HK-2 (cell line): ENCODE data around the gene TCF20.

Source experiments
- DNase-seq: peaks from one replicate; pipeline ENCODE4 v3.0.0-alpha.2; 2018; ENCODE audit not compliant: unreplicated experiment

Gene TCF20

DNA sequence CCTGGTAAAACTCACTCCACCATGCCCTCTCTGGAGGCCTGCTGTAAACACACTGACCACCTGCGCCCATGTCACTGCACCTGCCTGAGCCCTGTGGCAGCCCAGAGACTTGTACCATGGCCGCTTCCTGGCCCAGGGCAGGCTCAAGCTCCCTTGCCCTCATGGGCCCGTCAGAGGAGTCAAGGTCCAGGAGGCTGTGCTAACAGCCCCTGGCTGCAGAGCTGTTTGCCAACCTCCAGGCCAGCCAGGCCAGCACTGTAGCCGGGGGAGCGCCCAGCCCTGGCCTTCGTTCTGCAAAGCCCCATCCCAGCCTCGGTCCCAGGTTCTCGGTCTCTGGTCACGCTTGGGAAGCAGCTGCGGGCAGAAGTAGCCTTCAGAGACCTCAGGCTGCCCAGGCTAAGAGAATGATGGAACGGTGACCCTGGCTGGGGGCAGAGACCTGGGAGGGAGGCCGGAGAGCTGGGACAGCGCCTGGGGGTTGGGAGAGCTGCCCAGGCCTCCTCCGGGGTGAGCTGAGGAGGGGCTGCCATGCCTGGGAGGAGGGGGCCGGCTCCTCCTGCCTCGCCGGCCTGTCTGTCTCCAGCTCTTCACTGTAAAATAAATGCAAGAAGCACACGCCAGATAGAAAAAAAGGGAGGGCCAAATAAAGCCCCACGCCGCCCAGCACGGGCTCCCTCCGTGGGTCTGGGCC, 11.9 kb upstream of the TCF20 start:
- DNase-seq: no peak

DNA sequence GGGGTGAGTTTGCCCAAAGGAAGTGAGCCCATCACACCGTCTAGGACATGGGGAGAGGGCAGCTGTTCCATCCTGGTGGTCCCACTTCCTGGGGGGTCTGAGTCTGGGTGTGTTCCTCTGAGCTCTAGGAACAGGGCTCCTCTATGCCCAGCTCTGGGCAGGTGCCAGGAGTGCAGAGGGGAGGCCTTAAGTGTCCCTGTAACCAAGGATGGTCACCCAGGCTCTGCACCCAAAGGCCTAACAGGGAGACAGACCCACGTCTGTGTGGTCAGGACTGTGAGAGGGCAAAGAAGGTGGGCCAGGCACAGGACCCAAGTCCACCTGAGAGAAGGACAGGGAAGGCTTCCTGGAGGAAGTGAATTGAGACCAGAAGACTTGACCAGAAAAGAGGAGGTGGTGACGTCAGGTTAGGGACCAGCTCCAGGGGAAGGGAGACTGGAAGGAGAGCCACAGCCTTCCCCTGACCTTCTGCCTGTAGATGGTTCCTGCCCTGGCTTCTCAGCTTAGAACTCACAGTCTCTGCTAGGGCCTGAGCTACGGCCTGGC, 11.3 kb upstream of the TCF20 start:
- DNase-seq: no peak

DNA sequence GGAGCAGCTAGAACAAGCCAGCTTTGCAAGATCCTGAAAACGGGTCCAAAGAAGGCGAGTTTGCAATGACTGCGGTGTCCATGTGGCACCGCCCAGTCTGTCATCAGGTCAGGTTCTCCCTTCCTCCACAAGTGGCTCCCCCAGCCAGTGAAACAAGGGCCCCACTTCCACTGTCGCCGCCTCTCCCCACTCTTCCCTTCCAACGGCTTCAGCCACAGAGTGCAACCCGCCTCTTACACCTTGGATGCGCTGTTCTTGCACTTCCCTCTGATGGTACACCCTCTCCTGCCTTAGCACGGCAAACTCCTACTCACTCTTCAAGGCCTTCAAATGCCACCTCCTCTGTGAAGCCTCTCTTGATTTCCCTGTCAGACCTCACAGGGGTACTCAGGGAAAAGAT, 10.8 kb upstream of the TCF20 start:
- no peak for DNase-seq

DNA sequence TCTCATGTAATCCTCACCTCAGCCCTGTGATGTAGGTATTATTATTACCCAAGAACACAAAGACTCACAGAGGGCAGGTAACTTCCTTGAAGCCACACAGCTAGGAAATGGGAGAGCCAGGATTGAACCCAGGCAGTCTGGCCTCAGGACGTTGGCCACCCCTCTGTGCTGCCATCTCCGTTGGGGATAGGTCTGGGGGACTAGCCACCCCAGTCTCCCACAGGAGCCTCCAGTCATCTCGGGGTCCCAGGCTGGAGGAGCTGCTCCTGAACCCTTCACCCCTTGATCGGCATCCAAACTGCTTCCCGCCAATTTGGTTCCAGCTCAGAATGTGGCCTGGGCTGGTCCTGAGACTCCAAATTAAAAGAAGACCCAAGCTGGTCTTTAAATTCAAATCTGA, 10.4 kb upstream of the TCF20 start:
- DNase-seq: no peak

DNA sequence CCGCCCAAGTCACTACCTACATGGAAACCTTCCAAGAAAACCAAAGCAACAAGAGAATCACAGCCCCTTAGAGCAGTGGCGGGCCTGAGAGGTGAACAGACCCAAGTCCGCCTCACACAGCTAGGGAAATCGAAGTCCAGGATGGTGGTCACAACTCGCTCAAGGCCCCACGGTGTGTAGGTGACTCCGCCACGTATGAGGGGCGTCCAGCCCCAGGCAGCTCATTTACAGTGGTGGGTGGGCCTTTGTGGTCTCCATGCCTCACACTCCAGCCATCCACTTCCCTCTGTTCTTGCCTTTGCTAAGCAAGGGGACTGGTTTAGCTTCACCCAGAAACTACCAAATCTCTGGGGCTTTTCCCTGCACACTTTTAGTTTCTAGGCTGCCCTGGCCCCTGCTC, 9.7 kb upstream of the TCF20 start:
- no peak for DNase-seq

DNA sequence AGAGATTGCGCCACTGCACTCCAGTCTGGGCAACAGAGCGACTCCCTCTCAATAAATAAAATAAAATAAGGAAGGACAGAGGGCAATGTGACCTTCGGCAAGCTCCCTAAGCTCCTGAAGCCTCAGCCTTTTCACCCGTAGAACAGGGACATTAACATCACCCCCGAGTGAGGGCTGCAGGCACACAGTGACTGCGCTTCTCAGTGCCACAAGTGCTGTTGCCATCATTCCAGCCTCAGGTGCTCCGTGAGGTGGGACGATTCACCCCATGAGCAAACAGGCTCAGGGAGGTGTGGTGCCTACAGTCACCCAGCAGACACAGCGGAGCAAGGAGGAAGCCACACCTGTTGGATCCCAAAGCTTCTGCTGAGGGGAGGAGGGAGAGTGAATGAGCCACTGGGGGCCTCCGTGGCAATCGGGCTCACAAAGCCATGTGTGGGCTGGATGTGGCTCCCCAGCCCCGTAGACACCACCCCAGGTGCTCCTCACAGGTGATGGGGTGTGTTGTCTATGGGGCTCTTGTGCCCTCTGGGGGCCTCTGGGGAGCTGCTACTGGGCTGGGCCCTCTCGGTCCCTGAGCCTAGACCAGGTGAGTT, 9.1 kb upstream of the TCF20 start:
- no peak for DNase-seq

DNA sequence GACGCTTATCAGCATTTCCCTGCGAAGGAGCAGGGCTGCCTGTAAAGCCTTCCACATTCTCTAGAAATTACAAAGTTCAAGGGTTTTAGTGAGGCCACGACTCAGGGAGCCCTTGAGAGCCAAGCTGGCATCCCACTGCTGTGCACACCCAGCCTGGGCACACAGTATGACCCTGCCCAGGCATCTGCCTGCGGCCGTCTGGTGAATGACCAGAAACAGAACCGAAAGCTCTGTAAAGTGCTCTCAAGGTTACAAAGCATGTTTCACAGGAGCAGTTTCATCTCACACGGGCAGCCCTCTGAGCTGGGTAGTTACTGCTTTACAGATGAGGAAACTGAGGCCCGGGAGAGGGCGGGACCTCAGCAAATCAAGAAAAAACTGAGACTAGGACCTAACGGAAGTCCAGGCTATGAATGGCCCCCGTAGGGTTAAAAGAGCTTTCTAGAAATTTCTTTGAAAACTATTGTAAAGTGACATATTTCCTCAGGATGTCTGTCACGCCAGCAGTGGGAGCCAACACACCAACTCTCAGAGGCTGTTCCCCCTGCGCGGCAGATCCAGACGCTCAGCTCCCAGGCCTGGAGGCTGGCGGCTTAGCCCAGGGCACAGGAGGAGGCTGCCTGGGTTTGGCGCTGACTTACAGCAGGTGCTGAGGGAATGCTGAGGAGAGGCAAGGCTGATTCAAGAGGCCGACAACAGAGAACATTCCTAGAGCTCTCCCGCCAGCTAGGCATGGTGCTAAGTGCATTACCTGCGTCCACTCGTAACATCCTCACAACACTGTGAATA, 7.7 kb upstream of the TCF20 start:
- DNase-seq: no peak

DNA sequence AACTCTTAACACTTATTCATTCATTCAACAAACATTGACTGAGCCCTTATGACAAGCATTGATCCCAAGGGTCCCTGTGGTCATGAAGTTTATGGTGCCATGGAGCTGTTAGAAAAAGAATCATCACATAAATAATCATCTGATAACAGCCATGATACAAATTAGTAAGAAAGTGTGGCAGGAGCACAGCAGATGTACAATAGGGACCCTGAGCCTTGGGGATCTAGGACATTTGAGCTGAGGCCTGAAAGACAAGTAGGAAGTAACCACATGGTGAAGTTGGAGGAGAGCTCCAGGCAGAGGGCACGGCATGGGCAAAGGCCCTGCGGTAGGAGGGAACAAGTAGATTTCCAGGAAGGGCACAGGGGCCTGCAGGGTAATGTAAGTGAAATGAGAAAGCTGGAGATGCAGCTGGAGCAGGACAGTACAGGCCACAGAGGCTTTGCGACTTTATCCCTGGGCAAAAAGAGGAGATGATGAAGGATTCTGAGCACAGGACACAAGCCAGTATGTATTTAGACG, 6.8 kb upstream of the TCF20 start:
- DNase-seq: no peak

DNA sequence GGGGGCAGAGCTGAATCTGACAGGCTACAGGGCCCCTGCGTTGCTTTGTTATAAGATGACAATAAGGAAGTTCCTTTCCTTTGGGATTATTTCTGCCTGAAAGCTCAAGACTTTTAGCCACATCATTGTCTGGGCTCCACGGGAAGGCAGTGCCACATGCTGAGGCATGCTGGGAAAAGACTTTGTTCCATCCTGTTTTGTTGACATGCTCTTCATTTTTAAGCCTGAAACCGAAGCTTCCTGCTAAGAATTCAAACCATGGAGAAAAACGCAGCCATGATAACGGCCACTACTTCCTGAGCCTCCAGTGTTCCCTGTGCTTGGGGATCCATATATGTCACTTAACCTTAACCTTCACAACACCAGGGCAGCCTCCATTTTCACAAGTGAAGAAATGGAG, 5.5 kb upstream of the TCF20 start:
- DNase-seq: no peak

DNA sequence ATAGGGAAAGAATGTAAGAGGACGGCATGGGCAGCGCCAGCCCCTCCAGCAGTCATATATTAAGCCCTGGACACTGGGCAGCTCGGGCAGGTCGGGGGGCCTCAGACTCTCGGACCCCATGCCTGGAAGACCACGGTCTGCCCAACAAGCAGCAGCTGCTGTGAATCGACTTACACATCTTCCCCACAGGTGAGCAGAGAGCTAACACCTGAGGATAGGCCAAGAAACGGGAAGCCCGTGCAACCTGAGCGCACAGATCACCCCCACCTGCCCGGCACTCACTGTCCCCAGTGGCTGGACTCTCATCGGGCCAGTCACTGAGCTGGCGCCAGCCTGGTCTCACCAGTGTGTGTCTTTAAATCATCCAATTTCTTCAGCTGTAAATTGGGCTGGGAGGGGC, 4.7 kb upstream of the TCF20 start:
- no peak for DNase-seq

DNA sequence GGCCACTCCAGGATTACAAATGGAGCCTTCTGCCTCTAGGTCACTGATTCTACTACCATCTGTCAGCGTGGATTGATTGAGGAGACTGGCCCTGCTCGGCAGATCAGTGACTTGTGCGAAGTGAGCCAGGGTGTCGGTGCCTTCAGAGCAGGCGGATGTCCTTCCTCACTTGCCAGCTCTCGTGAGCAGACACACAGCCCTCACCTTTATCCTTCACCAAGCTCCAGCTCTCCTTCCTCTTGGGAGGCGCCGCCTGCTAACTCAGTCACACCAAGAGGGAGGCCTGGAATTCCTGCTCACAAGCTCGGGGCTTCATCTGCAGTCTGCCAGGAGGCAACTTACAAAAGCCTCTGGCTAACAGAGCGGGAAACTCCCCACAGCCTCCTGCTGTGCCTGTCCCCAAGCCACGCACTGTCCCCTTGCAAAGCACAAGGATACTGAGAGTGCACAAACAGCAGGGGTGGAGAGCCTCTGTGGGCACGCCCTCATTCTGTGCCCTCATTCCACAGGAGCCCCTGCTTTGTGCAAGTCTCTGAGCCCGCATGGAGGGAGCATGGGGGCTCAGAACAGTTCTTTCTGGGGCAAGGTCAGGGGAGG, 3.5 kb upstream of the TCF20 start:
- no peak for DNase-seq

DNA sequence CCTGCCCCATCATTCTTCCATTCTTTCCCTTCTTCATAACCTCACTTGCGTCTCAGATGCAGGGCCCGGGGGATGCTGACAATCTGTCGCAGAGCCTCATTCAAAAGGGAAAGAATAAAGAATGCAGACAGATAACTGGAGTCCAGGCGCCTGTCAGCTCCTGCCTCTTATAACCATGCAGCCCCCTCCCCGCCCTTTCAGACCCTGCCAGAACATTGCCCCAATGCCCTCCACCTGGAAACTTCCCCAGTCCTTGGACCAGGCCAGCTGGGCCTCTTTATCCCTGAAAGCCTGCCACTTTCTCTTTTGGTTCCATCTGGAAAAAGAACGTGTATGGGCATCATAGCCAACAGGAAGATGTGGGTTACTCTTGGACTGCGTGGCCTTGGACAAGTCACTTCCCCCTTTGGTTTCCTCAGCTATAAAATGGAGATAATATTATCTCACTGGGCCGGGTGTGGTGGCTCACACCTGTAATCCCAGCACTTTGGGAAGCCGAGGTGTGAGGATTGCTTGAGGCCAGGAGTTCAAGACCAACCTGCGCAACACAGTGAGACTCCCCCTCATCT, 2.1 kb upstream of the TCF20 start:
- DNase-seq: no peak

DNA sequence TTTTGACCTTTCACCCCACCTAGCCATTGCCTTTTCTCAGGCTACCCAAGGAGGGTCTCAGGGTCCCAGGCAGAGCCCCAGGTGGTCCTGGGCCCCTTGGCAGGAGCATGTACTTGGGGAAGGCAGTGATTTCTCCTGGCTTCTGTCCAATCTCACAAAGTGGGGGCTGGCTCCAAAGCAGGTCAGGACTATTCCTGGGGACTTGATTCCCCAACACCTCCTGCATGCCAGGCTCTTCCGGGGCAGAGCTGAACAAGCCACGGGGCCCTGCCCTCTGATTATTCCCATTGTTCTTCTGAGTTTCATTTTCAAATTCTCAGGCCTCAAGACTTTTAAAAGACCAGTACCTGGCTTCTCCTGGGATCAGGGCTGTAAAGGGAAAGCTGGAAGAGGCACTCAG, 1.5 kb upstream of the TCF20 start:
- no peak for DNase-seq

DNA sequence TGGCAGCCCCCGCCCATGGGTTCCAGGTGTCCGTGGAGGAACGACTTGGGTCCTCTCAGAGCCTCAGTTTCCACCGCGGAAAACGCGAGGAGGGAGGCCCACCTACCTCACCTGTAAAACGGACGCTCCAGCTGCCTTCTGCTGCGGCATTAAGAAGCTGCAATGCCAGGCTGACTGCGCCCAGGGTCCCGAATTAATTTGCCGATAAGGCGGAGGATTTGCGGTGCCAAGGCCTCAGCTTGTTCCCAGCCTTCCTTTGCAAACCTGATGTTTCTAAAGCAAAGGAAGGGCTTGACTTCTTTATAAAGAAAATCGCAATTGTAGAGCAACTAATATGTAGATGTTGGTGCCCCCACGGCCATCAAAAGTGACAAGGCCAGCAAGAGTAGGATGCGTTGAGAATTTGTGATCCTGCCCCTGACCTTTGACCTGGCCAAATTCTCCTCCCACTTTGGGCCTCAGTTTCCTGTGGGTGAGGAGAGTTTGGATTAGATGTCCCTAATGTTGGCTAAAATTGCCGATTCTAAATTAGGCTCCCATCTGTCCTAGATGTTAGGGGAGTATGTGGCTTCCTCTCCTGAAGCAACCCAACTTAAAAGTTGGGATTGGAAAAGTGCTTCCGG, 849 bp upstream of the TCF20 start:
- DNase-seq: no peak

DNA sequence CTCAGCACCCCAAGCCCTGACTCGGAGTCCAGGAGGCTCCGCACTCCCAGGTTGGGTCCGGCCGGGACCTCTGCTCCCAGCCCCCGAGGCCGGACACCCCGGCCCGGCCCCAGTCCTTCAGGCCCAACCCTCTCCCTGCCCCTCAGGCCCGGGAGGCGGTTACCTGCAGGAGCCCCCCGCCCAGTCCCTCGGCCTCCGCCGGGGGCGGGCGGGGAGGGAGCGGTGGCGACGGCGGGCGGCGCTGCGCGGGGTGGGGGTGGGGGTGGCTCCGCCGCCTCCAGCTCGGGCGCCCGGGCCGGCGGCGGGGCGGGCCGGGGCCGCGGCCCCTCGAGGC, 310 bp downstream of the TCF20 start:
- DNase-seq: peak; percentile 47

DNA sequence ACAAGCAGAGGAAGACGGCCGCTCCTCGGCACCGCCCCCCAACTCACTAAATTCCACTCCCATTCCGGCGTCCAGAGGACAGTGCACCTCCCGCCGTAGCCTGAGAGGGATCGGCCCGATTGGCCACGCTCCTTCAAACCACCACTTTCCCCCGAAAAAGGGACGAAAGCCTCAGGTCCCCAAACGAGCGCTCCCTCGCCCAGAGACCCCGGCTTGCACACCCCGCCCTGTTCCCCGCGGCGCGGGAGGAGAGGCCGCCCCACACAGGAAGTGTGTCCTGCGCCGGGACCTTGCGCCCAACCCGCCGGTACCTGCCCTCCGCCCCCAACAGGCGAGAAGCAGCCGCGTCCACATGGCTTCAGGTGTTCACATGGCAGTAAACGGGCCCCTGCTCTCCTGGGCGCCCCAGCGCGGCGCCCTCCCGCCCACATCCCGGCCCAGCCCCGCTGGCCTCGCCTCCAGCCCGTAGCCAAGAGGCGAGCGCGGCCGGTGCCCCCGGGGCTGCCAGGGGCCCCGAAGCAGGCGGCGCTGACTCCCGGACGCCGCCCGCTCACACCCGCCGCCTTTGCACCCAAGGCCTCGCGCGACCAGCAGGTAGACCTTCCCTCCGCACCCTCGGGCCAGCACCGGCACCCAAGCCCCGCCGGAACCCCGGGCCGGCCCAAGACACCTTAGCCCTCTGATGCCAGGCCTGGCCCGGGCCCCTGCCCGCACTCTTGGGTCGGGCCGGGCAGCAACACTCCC, 849 bp downstream of the TCF20 start:
- DNase-seq: peak; percentile 80

DNA sequence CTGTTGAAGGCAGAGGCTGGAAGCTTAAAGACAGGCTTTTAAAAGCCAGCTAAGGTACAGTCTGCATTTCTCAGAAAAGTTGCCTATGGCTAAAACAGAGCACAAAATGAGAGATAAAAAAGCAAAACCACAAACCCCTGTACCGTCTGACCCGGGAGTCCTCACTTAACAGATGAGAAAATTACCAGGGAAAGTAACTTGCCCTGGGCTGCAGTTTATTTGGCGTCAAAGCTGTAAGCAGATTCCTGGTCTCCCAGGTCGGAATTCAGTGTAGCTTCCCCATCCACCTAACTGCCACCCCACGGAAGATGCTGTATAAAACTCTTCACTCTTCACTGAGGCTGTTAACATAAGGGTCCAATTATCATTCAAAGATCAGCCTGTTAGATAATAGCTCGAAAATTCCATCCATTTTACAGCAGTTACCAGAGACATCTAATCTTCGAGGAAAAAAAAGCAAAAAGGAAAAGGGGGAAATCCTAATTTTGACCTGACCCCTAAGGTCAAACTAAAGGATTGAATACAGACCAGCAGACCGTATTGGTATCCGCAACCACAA, 1.5 kb downstream of the TCF20 start:
- DNase-seq: no peak

DNA sequence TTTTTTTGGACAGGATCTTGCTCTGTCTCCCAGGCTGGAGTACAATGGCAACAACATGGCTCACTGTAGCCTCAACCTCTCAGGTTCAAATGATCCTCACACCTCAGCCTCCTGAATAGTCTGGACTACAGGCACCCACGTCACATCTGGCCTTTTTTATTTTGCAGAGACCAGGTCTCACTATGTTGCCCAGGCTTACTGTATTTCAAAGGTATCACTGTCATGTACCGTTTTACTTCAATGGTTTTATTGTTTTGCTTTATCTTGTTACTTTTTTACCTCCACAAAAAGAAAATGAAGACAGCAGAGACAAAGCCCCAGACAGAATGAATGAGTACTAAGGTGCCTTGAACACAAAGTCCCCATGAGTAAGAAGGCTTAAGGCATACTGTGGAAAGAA, 5.1 kb downstream of the TCF20 start:
- DNase-seq: no peak

DNA sequence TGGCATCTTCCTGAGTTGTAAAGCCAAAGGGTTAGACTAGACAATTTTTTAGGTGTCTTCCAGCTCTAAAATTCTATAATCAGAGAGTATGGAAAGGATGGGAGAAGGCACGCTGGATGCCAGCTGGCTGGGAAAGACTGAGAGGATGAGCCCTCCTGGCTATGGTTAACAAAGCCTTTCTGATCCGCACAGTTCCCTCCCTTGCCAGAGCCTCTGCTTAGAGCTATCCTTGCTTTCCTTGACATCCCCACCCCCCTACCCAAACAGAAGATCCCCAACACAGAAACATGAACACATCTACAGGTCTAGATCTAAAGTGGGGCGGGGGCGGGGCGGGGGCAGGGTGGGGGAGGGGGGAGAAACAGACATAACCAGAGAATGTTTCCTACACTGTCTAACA, 6.5 kb downstream of the TCF20 start:
- no peak for DNase-seq

DNA sequence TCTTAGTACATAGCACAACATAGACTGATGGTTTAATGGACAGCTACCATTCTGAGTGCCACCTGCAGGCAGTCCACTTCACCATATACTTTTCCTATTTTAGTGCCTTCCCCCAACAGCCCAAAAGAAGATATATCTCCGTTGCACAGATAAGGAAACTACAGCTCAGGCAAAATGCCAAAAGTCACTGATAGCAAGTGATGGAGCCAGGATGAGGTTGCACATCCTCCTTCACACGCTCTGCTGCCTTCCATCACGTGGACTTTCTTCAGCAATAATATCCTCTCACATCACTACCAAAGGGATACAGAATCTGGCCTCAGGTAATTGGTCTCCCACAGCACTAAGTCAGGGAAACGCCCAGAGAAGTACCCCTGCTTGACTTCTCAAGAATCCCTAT, 7.5 kb downstream of the TCF20 start:
- DNase-seq: no peak

DNA sequence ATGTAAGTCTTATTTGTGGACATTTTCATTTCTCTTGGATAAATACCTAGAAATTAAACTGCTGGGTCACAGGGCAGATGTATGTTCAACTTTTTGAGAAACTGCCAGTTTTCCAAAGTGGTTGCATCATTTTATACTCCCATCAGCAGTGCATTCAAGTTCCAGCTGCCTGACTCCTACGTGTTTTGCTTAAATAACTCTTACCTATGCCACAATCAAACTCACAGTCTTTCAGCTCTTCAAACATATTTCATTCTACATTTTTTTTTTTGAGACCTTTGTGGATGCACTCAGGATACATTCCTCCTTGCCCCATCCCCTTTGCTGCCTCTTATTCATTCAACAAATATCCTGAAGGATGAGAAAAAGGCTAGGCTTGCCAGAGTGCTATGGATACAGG, 9.2 kb downstream of the TCF20 start:
- no peak for DNase-seq
